Effector memory CD4-positive, alpha-beta T cell (primary cell): Measurements from ENCODE around the gene ARHGAP12.

Experiments used
- DNase-seq, 3 donors: peaks; one replicate each; pipeline ENCODE4 v3.0.0-alpha.2; 2020
- H3K27ac ChIP-seq: 2 replicates; pipeline ENCODE4 v1.7.0; 2013; ENCODE audit warnings: mild to moderate bottlenecking, low read length, moderate library complexity; ENCODE audit not compliant: insufficient read depth, poor library complexity, severe bottlenecking
- H3K27me3 ChIP-seq: replicated peaks from 2 replicates; pipeline ENCODE4 v1.7.0; 2013; ENCODE audit warnings: mild to moderate bottlenecking, low read length; ENCODE audit not compliant: insufficient read depth, control insufficient read depth, poor library complexity, severe bottlenecking
- H3K36me3 ChIP-seq: 2 replicates; pipeline ENCODE4 v1.7.0; 2013; ENCODE audit warnings: mild to moderate bottlenecking, low read length, moderate library complexity; ENCODE audit not compliant: control insufficient read depth, insufficient read depth
- H3K4me1 ChIP-seq: 2 replicates; pipeline ENCODE4 v1.7.0; 2013; ENCODE audit warnings: low read length, mild to moderate bottlenecking; ENCODE audit not compliant: control insufficient read depth, insufficient read depth, poor library complexity, severe bottlenecking
- H3K4me3 ChIP-seq: 2 replicates; pipeline ENCODE4 v1.7.0; 2013; ENCODE audit warnings: low read length, low read depth, mild to moderate bottlenecking; ENCODE audit not compliant: insufficient read depth, poor library complexity, severe bottlenecking
- H3K9me3 ChIP-seq: 2 replicates; pipeline ENCODE4 v1.7.0; 2013; ENCODE audit warnings: mild to moderate bottlenecking, low read length, moderate library complexity; ENCODE audit not compliant: control insufficient read depth

The ARHGAP12 gene

GRCh38 chr10:31926765-31927564 is 1.7 kb downstream of the ARHGAP12 start:
- Histone ChIP-seq H3K27me3 (no peaks in the 10 kb centered on the region), H3K9me3 (no peaks in the 10 kb centered on the region), H3K4me1 (peaks cover 14% of the 10 kb centered on the region), H3K4me3 (peak overlapping the region; percentile 83), H3K27ac (peak overlapping the region; percentile 58), H3K36me3 (no peaks in the 10 kb centered on the region)
- no peak for DNase-seq

GRCh38 chr10:31926160-31926559 is 2.5 kb downstream of the ARHGAP12 start:
- Histone ChIP-seq H3K27me3 (no peaks in the 10 kb centered on the region), H3K9me3 (no peaks in the 10 kb centered on the region), H3K36me3 (no peaks in the 10 kb centered on the region), H3K27ac (no peak overlapping the region), H3K4me1 (peaks cover 14% of the 10 kb centered on the region), H3K4me3 (no peak overlapping the region)
- no peak for DNase-seq

GRCh38 chr10:31924833-31925232 is 3.8 kb downstream of the ARHGAP12 start:
- H3K27me3 ChIP-seq, result no peaks in the 10 kb centered on the region

GRCh38 chr10:31923389-31923788 is 5.2 kb downstream of the ARHGAP12 start:
- peaks cover 9% of the 10 kb centered on the region for H3K4me1 ChIP-seq
- H3K36me3 ChIP-seq, result no peaks in the 10 kb centered on the region
- H3K27ac ChIP-seq, result no peak overlapping the region
- no peak for DNase-seq
- no peaks in the 10 kb centered on the region for H3K9me3 ChIP-seq
- no peak overlapping the region for H3K4me3 ChIP-seq
- no peaks in the 10 kb centered on the region for H3K27me3 ChIP-seq

More at GRCh38 chr10:31924833-31925232, 3.8 kb downstream of the ARHGAP12 start:
- no peaks in the 10 kb centered on the region for H3K36me3 ChIP-seq
- H3K27ac ChIP-seq, result no peak overlapping the region
- no peak for DNase-seq
- H3K9me3 ChIP-seq, result no peaks in the 10 kb centered on the region
- no peak overlapping the region for H3K4me3 ChIP-seq
- H3K4me1 ChIP-seq, result peaks cover 13% of the 10 kb centered on the region

GRCh38 chr10:31921031-31921430 is 7.6 kb downstream of the ARHGAP12 start:
- H3K27me3 ChIP-seq, result no peaks in the 10 kb centered on the region
- H3K4me1 ChIP-seq, result peaks cover under 1% of the 10 kb centered on the region
- H3K4me3 ChIP-seq, result no peak overlapping the region
- no peak for DNase-seq
- no peaks in the 10 kb centered on the region for H3K9me3 ChIP-seq
- H3K27ac ChIP-seq, result no peak overlapping the region
- H3K36me3 ChIP-seq, result no peaks in the 10 kb centered on the region

GRCh38 chr10:31920538-31920937 is 8.1 kb downstream of the ARHGAP12 start:
- H3K4me1 ChIP-seq, result no peaks in the 10 kb centered on the region
- H3K4me3 ChIP-seq, result no peak overlapping the region
- H3K9me3 ChIP-seq, result no peaks in the 10 kb centered on the region
- no peak overlapping the region for H3K27ac ChIP-seq
- no peak for DNase-seq
- no peaks in the 10 kb centered on the region for H3K36me3 ChIP-seq
- no peaks in the 10 kb centered on the region for H3K27me3 ChIP-seq

GRCh38 chr10:31918671-31919409 is 9.8 kb downstream of the ARHGAP12 start:
- Histone ChIP-seq H3K4me1 (no peaks in the 10 kb centered on the region), H3K27me3 (no peaks in the 10 kb centered on the region), H3K36me3 (no peaks in the 10 kb centered on the region), H3K27ac (no peak overlapping the region), H3K4me3 (no peak overlapping the region), H3K9me3 (no peaks in the 10 kb centered on the region)
- no peak for DNase-seq

- Histone ChIP-seq H3K4me1 (no peaks in the 10 kb centered on the region), H3K36me3 (no peaks in the 10 kb centered on the region), H3K27me3 (no peaks in the 10 kb centered on the region), H3K27ac (no peak overlapping the region), H3K4me3 (no peak overlapping the region), H3K9me3 (no peaks in the 10 kb centered on the region)
- no peak for DNase-seq
Observed at GRCh38 chr10:31914370-31914769, 14.3 kb downstream of the ARHGAP12 start.

GRCh38 chr10:31912898-31913850 is 15.5 kb downstream of the ARHGAP12 start:
- no peak overlapping the region for H3K4me3 ChIP-seq
- peaks cover 3% of the 10 kb centered on the region for H3K36me3 ChIP-seq
- H3K4me1 ChIP-seq, result no peaks in the 10 kb centered on the region
- H3K9me3 ChIP-seq, result no peaks in the 10 kb centered on the region
- H3K27me3 ChIP-seq, result no peaks in the 10 kb centered on the region
- no peak for DNase-seq
- no peak overlapping the region for H3K27ac ChIP-seq
